Chondrocyte (in vitro differentiated cells): ENCODE measurements around the gene BTBD8. TPM values are rescaled to one million over a fixed set of nuclear protein-coding genes. Genes with fewer than 3 reads are reported as not detected.

Experiments used
- DNase-seq: peaks from one replicate; pipeline ENCODE4 v3.0.0; 2021; ENCODE audit warnings: mixed read lengths, low spot score
- H3K27ac Mint-ChIP-seq: one replicate; pipeline ENCODE4 v1.8.0; 2021; ENCODE audit warnings: mild to moderate bottlenecking, moderate library complexity, mixed read lengths; ENCODE audit not compliant: unreplicated experiment
- H3K27me3 Mint-ChIP-seq: 2 replicates; pipeline ENCODE4 v1.8.0; 2021; ENCODE audit warnings: low read depth, mixed read lengths
- H3K36me3 Mint-ChIP-seq: 2 replicates; pipeline ENCODE4 v1.8.0; 2021; ENCODE audit warnings: low read depth, mixed read lengths
- H3K4me1 Mint-ChIP-seq: 2 replicates; pipeline ENCODE4 v1.8.0; 2021; ENCODE audit warnings: low read depth, mild to moderate bottlenecking, mixed read lengths
- H3K4me3 Mint-ChIP-seq: one replicate; pipeline ENCODE4 v1.8.0; 2021; ENCODE audit warnings: mild to moderate bottlenecking, moderate library complexity, mixed read lengths; ENCODE audit not compliant: unreplicated experiment
- H3K9me3 Mint-ChIP-seq: 2 replicates; pipeline ENCODE4 v1.8.0; 2021; ENCODE audit warnings: low read depth, mixed read lengths
- total RNA-seq: library from RNA; stranded (reverse); gene quantifications from 3 replicates; pipeline ENCODE4 v1.2.1, GENCODE V29; 2021
- TF ChIP-seq, protein P1 (sequence below): fragments of 200-600 bp; sonication (generic); IDR thresholded peaks from 2 replicates; pipeline ENCODE4 v1.5.0; 2021; ENCODE audit warnings: antibody characterized with exemption, mild to moderate bottlenecking, moderate library complexity

The BTBD8 gene
- total RNA-seq, 1 donor from 2014 or later: 2.3 TPM

DNA sequence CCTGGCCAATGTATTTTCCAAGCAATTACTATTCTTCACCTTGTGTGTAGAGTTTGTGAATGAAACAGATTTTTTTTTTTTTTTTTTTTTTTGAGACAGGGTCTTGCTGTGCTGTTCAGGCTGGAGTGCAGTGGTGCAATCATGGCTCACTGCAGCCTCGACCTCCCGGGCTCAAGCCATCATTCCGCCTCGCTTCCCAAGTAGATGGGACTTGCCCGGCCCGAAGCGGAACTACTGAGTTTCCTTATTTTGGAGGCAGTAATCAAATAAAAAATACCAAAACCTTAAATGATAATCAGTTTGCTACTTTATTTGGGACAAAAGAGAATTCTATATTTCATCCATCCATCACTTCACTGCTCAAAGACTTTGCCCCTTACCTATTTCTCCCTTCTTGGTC, 704 bp upstream of the BTBD8 start:
- H3K4me3 Mint-ChIP-seq: peak overlapping the region; percentile 95
- H3K27ac Mint-ChIP-seq: no peak overlapping the region
- H3K9me3 Mint-ChIP-seq: peaks cover 12% of the 10 kb centered on the region
- no peak for DNase-seq
- H3K4me1 Mint-ChIP-seq: peaks cover 7% of the 10 kb centered on the region
- peaks cover 1% of the 10 kb centered on the region for H3K27me3 Mint-ChIP-seq
- TF ChIP-seq, protein P1, sequence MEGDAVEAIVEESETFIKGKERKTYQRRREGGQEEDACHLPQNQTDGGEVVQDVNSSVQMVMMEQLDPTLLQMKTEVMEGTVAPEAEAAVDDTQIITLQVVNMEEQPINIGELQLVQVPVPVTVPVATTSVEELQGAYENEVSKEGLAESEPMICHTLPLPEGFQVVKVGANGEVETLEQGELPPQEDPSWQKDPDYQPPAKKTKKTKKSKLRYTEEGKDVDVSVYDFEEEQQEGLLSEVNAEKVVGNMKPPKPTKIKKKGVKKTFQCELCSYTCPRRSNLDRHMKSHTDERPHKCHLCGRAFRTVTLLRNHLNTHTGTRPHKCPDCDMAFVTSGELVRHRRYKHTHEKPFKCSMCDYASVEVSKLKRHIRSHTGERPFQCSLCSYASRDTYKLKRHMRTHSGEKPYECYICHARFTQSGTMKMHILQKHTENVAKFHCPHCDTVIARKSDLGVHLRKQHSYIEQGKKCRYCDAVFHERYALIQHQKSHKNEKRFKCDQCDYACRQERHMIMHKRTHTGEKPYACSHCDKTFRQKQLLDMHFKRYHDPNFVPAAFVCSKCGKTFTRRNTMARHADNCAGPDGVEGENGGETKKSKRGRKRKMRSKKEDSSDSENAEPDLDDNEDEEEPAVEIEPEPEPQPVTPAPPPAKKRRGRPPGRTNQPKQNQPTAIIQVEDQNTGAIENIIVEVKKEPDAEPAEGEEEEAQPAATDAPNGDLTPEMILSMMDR: no peak
- peaks cover 3% of the 10 kb centered on the region for H3K36me3 Mint-ChIP-seq

GRCh38 chr1:92081031-92081430, 886 bp downstream of the BTBD8 start:
- Mint-ChIP-seq H3K27ac (no peak overlapping the region), H3K27me3 (no peaks in the 10 kb centered on the region), H3K9me3 (peaks cover 26% of the 10 kb centered on the region), H3K36me3 (peaks cover 12% of the 10 kb centered on the region), H3K4me1 (peaks cover 7% of the 10 kb centered on the region), H3K4me3 (peak overlapping the region; percentile 95)
- DNase-seq: no peak
- TF ChIP-seq, protein P1: no peak

DNA sequence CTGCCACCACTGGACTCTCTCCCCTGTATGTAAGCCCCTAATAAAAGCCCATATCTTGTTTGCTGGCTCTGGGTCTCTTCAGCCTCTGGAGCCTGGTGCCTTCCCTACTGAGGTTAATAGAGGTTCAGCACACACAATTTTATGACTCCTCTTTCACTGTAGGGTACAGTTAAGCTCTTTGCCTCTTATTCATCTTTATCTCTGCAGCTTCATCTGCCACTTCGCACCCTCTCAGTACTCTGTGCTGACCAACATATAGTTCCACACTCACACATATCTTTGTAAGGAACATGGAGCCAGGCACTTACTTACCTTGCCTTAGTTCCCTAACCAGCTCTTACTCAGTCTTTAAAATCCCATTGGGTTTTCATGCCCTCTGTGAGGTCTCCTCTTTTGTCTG, 4.5 kb downstream of the BTBD8 start:
- no peak for DNase-seq
- TF ChIP-seq, protein P1: no peak
- Mint-ChIP-seq H3K27me3 (no peaks in the 10 kb centered on the region), H3K9me3 (peaks cover 32% of the 10 kb centered on the region), H3K27ac (no peak overlapping the region), H3K36me3 (peaks cover 14% of the 10 kb centered on the region), H3K4me3 (no peak overlapping the region), H3K4me1 (peaks cover 10% of the 10 kb centered on the region)

DNA sequence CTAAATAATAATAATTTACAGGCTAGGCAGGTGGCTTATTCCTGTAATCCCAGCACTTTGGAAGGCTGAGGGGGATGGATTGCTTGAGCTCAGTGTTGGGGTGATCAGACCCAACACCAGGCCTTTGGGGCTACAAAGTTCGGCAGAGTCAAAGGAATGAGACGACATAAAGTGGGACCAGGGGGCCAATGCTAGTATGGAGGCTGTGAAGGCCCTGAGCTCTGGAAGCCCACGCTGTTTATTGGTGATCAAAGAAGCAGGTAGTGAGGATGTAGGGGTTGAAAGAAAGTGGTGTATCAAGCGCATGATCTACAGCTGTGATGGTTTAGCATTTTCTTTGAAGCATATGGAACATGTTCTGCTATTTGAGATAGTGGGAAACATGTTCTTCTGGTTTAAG, 5.6 kb downstream of the BTBD8 start:
- Mint-ChIP-seq H3K36me3 (peaks cover 14% of the 10 kb centered on the region), H3K4me1 (peaks cover 5% of the 10 kb centered on the region), H3K27me3 (no peaks in the 10 kb centered on the region), H3K4me3 (no peak overlapping the region), H3K9me3 (peaks cover 32% of the 10 kb centered on the region), H3K27ac (no peak overlapping the region)
- TF ChIP-seq, protein P1: no peak
- no peak for DNase-seq

DNA sequence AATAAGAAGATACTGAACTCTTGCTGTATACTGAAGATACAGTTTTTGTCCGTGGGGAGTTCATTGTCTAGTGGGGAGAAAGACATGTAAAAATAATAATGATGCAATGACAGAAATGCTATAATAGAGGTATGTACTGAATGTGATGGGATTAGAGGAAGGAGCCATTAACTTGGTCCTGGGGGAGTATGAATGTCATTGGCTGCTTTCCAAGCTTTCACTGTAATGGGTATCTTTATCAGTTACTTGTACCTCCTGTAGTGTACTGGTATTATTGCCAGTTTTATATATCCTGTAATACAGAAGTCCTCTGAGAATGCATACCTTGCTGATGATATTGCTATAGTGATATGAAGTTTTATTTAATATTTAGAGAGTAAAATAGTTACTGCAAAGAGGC, 7.4 kb downstream of the BTBD8 start:
- Mint-ChIP-seq H3K4me3 (no peak overlapping the region), H3K4me1 (peaks cover 3% of the 10 kb centered on the region), H3K27ac (no peak overlapping the region), H3K36me3 (peaks cover 14% of the 10 kb centered on the region), H3K9me3 (peaks cover 36% of the 10 kb centered on the region), H3K27me3 (no peaks in the 10 kb centered on the region)
- no peak for DNase-seq
- TF ChIP-seq, protein P1: no peak
